GM12872 (cell line): ENCODE results near the gene LYVE1.

Experiments used
- TF ChIP-seq, protein P1 (sequence below): IDR thresholded peaks from 3 replicates; pipeline ENCODE4 v1.5.1; 2011; ENCODE audit warnings: low read depth, mild to moderate bottlenecking, low read length, moderate library complexity; ENCODE audit not compliant: insufficient read depth

LYVE1 gene

DNA sequence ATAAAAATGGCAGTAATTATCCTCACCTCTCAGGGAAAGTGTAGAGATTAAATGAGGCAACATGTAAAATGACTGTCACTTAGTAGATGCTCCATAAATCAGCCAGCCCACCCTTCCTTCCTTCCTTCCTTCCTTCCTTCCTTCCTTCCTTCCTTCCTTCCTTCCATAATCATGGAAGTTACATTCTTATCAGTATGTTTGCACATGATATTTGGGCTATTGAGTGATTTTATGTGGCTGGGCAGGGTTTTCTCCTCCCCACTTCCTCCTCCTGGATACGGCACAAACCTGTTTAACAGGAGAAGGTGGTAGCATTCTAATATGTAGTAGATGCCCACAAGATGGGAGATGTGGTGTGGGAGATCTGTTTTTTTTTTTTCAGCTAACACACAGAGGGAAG lies 11.9 kb downstream of the LYVE1 start:
- TF ChIP-seq, protein P1, sequence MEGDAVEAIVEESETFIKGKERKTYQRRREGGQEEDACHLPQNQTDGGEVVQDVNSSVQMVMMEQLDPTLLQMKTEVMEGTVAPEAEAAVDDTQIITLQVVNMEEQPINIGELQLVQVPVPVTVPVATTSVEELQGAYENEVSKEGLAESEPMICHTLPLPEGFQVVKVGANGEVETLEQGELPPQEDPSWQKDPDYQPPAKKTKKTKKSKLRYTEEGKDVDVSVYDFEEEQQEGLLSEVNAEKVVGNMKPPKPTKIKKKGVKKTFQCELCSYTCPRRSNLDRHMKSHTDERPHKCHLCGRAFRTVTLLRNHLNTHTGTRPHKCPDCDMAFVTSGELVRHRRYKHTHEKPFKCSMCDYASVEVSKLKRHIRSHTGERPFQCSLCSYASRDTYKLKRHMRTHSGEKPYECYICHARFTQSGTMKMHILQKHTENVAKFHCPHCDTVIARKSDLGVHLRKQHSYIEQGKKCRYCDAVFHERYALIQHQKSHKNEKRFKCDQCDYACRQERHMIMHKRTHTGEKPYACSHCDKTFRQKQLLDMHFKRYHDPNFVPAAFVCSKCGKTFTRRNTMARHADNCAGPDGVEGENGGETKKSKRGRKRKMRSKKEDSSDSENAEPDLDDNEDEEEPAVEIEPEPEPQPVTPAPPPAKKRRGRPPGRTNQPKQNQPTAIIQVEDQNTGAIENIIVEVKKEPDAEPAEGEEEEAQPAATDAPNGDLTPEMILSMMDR: no peak

DNA sequence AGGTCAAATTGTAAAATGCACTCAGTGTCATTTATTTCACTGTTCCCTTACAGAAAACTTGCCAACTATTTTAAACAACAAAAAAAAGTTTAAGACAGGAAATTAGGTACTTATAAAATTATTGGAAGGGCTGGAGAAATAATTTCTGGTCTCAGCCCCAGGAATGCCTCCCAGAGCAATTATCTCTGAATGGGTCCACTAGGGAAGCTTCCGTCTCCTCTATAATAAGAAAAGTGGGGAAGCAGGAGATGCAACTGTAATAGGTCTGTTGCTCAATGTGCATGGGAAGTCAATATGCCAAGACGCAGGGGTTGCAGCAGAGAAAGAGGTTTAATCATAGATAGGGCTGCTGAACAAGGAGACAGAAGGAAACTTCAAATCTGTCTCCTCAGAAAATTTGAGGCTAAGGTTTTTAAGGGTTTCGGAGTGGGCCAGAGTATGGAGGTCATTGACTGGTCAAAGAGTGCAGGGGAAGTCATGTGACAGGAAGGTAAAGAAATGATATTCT lies 16.6 kb downstream of the LYVE1 start:
- TF ChIP-seq, protein P1: no peak

DNA sequence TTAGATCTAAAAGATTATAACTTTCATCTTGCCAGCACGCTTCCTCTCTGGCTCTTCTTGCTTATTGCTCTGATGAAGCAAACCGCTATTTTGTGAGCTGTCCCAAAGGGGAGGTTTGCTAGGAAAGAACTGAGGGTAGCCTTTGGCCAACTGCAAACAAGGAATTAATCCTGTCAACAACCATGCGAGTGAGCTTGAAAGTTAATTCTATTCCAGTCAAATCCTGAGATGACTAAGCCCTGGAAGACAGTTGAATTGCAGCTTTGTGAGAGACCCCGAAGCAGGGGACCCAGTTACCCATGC lies 17.2 kb downstream of the LYVE1 start:
- TF ChIP-seq, protein P1: no peak

DNA sequence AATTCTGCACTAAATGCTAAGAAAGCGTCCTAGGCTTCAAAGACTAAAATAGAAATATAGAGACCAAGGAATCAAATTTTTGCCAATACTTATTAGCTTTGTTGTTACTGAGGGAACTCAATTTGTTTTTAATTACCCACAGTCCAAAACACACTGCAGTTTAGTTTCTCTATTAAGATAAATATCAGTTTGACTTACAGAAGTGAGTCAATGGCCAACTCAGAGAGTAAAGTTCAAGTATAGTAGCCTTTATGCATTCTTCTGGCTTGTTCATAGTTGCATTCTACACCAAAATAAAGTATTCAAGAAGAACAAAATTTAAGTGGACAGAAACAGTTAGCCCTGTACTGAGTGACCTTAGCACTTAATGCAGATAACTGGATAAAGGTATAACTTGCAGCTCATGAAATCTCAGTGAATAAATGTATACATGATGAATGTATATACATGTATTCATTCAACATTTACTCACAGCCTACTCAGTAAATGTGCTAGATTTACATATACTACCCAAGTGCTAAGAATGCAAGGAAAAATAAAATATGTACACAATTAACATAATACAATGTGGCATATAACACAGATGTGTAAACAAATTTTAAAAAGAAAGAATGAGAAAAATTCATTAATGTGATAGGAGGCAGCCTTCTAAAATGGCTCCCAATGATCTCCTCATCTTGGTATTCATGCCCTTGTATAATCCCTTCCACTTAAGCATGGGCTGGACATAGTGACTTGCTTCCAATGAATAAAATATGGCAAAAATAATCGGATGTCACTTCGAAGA lies 17.8 kb downstream of the LYVE1 start:
- TF ChIP-seq, protein P1: no peak

DNA sequence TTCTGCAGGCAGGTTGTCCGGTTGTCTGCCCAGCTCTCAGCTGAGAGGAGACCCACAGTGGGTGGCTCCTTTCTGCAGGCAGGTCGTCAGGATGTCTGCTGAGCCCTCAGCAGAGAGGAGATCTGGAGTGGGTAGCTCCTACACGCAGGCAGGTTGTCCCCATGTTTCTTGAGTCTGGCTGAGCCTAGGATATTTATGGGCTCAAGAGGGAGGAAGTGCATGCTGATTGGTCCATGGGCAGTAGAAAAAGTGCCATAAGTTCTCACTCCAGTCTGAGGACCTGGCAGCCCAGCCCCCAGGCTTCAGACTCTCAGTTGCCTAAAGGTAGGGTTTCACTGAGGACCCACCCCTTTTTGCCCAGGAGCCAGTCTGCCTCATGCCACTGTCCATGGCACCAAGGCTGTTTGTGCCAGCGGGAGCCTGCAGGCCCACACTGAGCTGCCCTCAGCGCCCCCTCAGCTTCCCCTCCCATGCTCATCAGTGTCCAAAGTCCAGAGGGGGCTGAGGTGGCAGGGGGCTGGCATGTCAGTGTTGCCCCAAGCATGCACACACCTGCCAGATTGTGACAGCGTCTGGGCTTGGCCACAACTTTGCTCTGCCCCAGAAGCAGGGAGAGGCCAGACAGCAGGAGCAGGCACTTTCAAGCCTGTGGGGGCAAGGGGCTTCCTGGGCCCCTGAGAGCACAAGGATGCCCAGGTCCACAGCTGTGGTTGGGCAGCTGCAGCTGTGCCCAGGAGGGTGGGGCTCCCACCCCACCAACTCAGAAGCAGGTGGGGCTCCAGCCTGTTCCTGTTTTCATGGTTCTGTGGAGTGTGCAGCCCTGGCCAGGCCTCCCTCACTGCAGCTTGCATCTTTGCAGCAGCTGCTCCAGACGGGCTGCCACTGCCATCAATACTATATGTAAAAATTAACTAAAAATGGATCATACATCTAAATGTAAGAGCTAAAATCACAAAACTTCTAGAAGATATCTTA lies 23.7 kb downstream of the LYVE1 start:
- TF ChIP-seq, protein P1: no peak

DNA sequence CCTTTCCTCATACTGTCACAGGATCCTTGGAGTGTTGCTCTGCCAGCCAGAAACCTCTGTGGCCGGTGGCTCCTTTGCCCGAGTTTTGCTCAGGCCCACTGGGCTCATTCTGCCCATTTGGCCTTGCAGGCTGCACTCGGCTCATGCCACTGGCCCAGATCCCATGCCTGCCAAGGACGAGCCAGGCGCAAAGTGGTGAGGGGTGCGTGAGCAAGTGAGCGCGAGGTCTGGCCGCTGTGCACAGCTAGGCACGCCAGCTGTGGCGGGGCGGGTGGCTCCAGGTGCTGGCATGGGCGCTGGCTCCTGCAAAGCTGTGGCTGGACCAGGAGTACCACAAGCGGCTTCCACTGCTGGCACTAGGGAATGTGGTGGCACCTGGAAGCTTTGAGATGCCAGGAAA lies 24.7 kb downstream of the LYVE1 start:
- TF ChIP-seq, protein P1: no peak

DNA sequence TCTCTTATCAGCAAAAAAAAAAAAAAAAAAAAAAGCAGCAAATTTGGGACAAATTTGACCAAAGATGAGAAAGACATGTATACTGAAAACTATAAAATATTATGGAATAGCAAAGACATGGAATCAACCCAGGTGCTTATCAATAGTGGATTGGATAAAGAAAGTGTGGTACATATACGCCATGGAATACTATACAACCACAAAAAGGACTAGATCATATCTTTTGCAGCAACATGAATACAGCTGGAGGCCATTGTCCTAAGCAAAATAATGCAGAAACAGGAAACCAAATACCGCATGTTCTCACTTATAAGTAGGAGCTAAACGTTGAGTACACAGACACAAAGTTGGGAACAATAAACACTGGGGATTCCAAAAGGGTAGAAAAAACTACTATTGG lies 25.7 kb downstream of the LYVE1 start:
- TF ChIP-seq, protein P1: no peak
